HL-60/S4 treated with retinoic acid at 250 ng/mL for 4 days and 3 days (cell line): ENCODE measurements around the gene PAFAH2.
"Not testable (repeated sequence)": the region's sequence is repeated elsewhere in the genome, so short reads cannot be mapped to it uniquely, and the experiment has no call there.

ENCODE experiments used
- in situ Hi-C: fragments of 300-500 bp; cut with MboI; formaldehyde crosslinking; loops from 2 replicates; pipeline ENCODE4 v1.7.0; 2022; ENCODE audit warnings: low sequenced_read_pairs

Gene PAFAH2

DNA sequence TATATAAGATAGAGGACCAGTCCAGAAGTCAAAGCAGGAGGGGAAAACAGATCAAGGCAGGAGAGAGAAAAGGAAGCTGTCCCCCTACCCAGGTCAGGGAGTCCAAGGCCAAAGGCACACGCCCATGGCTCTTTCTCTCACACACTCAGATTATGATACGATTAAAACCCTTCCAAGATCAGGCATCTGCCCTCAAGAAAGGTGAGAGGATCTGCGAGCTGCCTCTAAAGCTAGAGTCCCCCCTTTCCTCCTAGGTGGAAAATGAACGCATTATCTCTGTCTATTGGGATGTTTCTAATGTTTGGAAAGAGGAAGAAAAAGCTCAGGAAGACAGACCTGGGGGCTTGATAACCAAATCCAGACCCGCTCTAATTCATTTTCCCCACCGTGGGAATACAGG lies 7.6 kb downstream of the PAFAH2 start:
- in situ Hi-C loops, result loop anchor here (10.0 kb wide), 1 partner anchor 95 kb away; no protein-coding TSS in a partner anchor

- in situ Hi-C loops, result loop anchor here (10.0 kb wide), 1 partner anchor 95 kb away; no protein-coding TSS in a partner anchor
Observed at GRCh38 chr1:25989440-25990234, 8.2 kb downstream of the PAFAH2 start.

- in situ Hi-C loops, result no loop called here
Observed at GRCh38 chr1:25987951-25988350, 9.9 kb downstream of the PAFAH2 start.

- in situ Hi-C loops, result not testable (repeated sequence)
Observed at GRCh38 chr1:25986773-25987172, 11.1 kb downstream of the PAFAH2 start.

- in situ Hi-C loops, result no loop called here
Observed at GRCh38 chr1:25985670-25986069, 12.2 kb downstream of the PAFAH2 start.

GRCh38 chr1:25985171-25985570 lies 12.7 kb downstream of the PAFAH2 start:
- in situ Hi-C loops, result no loop called here

- in situ Hi-C loops, result no loop called here
Observed at GRCh38 chr1:25979210-25979609, 18.7 kb downstream of the PAFAH2 start.

- in situ Hi-C loops, result no loop called here
Observed at GRCh38 chr1:25978403-25978802, 19.5 kb downstream of the PAFAH2 start.

GRCh38 chr1:25977801-25978200 lies 20.1 kb downstream of the PAFAH2 start:
- in situ Hi-C loops, result no loop called here

- in situ Hi-C loops, result no loop called here
Observed at GRCh38 chr1:25973610-25974321, 24.1 kb downstream of the PAFAH2 start.

DNA sequence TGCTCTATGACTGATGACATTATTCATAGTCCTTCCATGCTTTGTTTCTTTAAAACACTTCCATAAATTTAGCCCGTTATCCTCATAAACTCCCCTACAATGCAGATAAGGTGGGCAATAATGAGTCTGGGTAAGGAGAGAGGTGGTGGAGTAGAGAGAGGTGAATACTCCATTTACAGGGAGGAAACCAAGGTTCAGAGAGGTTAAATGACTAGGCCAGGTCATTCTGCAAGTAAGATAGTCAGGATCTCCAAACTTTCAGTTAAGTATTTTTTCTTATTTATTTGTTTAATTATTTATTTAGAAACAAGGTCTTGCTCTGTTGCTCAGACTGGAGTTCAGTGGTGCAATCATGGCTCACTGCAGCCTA lies 26.1 kb downstream of the PAFAH2 start:
- in situ Hi-C loops, result no loop called here

DNA sequence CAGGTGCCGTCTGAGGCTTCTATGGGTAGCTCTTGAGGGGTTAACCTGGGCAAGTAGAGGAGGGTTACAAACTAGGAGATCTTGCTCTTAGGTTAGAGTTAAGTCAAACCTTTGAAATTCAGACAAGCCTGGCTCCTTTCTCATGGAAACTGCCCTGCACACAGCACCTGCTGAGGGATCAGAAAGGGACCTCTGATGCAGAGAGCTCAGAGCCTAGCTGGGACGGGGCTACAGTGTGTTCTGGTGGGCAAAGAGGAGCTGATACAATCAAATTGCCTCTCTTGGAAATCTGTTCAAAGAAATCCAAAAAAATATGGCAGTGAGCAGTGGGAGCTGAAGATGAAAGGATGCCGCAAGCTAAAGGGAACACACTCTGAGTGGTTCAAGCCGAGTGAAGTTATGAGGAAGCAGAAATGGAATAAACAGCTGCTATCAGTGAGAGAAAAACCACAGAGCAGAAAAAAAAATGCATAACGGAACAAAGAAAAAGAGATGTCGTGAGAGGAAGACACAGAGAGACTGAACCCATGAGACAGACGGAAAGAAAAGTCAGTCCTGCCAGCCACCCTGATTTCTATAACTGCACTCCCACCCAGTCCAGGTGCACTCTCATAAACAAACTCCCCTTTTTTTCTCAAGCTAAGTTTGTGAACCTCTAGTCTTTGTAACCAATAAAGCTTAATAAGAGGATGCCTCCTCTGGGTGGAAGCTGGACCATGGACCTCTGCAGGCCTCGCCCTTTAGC lies 26.6 kb downstream of the PAFAH2 start:
- in situ Hi-C loops, result no loop called here

DNA sequence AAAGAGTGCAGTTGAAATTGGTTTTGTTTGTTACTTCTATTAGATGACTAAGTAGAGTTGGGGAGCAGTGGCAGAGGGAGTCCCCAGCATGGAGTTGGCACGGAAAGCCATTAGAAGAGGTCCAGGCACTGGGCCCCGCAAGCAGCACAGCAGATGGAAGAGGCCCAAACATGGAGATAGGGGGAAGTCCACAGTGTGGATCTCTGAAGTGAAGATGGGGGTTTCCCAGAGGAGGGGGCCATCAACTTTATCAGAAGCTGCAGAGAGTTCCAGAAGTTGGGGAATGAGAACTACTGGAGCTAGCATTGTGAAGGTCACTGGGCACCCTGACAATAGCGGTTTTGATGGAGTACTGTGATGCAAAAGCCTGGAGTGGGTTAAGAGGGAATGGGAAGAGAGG lies 30.6 kb downstream of the PAFAH2 start:
- in situ Hi-C loops, result no loop called here

DNA sequence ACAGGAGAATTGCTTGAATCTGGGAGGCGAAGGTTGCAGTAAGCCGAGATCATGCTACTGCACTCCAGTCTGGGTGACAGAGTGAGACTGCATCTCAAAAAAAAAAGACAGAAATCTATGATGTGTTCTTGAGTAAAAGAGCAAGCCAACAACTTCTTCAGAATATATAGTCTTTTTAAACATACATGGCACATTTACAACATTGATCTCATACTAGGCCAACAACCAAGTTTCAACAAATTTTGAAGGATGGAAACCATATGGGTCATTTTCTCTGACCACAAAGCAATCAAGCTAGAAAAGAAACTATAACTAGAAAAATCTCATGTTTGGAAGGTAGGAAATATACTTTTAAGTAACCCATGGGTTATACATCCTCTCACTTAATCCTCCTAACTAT lies 38.3 kb downstream of the PAFAH2 start:
- in situ Hi-C loops, result no loop called here

DNA sequence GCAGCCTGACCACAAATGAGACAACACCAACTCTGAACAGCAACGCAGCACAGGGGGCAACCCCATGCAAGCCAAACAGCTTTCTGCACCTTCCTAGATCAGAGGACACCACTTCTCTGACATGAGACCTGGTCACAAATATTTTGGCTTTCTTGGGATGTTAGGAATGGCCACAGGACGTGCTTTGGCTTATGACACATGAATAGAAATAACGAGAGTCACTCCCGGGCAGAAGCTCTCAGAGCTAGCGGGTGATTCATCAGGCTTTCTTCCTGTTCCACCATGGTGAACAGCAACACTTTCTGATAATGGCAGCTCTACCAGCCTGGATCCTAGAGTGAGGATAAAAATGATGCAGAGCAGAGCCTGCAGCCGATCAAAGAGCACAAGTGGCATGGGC lies 39.4 kb downstream of the PAFAH2 start:
- in situ Hi-C loops, result no loop called here

DNA sequence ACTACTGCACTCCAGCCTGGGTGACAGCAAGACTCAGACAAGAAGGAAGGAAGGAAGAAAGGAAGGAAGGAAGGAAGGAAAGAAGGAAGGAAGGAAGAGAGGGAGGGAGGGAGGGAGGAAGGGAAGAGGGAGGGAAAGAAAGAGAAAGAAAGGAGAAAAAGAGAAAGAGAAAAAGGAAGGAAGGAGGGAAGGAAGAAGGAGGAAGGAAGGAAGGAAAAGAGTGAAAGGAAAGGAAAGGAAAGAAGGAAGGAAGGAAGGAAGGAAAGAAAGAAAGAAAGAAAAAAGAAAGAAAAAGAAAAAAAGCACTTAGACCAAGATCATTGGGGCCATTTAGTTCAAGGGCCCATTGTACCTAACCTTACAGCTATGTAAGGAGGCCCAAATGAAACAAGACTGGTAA lies 42.3 kb downstream of the PAFAH2 start:
- in situ Hi-C loops, result no loop called here

- in situ Hi-C loops, result no loop called here
Observed at GRCh38 chr1:25954282-25954938, 43.5 kb downstream of the PAFAH2 start.

- in situ Hi-C loops, result no loop called here
Observed at GRCh38 chr1:25952841-25953401, 44.9 kb downstream of the PAFAH2 start.

- in situ Hi-C loops, result no loop called here
Observed at GRCh38 chr1:25948641-25949040, 49.2 kb downstream of the PAFAH2 start.

GRCh38 chr1:25947027-25947426 lies 50.8 kb downstream of the PAFAH2 start:
- in situ Hi-C loops, result no loop called here

GRCh38 chr1:25945761-25946160 lies 52.1 kb downstream of the PAFAH2 start:
- in situ Hi-C loops, result no loop called here
